Smooth muscle cell (in vitro differentiated cells): ENCODE measurements around the gene ROPN1L. TPM values are rescaled to one million over a fixed set of nuclear protein-coding genes. Genes with fewer than 3 reads are reported as not detected.

ENCODE experiments used
- DNase-seq: peaks from one replicate; lab custom pipeline; 2025; ENCODE audit not compliant: unreplicated experiment; lab: John Stamatoyannopoulos, UW
- H2AFZ ChIP-seq: fragments of 200-600 bp; sonication (generic); 2 replicates; pipeline ENCODE4 v1.6.0; 2016; ENCODE audit warnings: antibody characterized with exemption, low read depth, mild to moderate bottlenecking
- H3F3A ChIP-seq: fragments of 200-600 bp; sonication (generic); 2 replicates; pipeline ENCODE4 v1.6.0; 2017; ENCODE audit warnings: antibody characterized with exemption, low read depth
- H3K27ac ChIP-seq: fragments of 200-600 bp; sonication (generic); 2 replicates; pipeline ENCODE4 v1.5.1; 2016; ENCODE audit warnings: low read depth, mild to moderate bottlenecking
- H3K27me3 ChIP-seq: fragments of 200-600 bp; sonication (generic); 2 replicates; pipeline ENCODE4 v1.6.1; 2016; ENCODE audit warnings: low read depth, mild to moderate bottlenecking
- H3K36me3 ChIP-seq: fragments of 200-600 bp; sonication (generic); 2 replicates; pipeline ENCODE4 v1.5.1; 2016; ENCODE audit warnings: low read depth
- H3K4me1 ChIP-seq: fragments of 200-600 bp; sonication (generic); 2 replicates; pipeline ENCODE4 v1.5.1; 2016; ENCODE audit warnings: low read depth
- H3K4me2 ChIP-seq: fragments of 200-600 bp; sonication (generic); 2 replicates; pipeline ENCODE4 v1.6.0; 2016; ENCODE audit warnings: mild to moderate bottlenecking
- H3K4me3 ChIP-seq: fragments of 200-600 bp; sonication (generic); 2 replicates; pipeline ENCODE4 v1.5.1; 2016; ENCODE audit warnings: mild to moderate bottlenecking
- H3K79me2 ChIP-seq: fragments of 200-600 bp; sonication (generic); 2 replicates; pipeline ENCODE4 v1.6.0; 2016; ENCODE audit warnings: low read depth, mild to moderate bottlenecking
- H3K9ac ChIP-seq: fragments of 200-600 bp; sonication (generic); 2 replicates; pipeline ENCODE4 v1.6.0; 2016; ENCODE audit warnings: low read depth
- H3K9me3 ChIP-seq: fragments of 200-600 bp; sonication (generic); replicated peaks from 2 replicates; pipeline ENCODE4 v1.5.1; 2016; ENCODE audit warnings: low read depth
- H4K20me1 ChIP-seq: fragments of 200-600 bp; sonication (generic); 2 replicates; pipeline ENCODE4 v1.6.0; 2016; ENCODE audit warnings: low read depth
- WGBS: methylation state at CpG from one replicate; pipeline ENCODE4 v1.1.7; 2016; ENCODE audit warnings: low lambda C conversion rate; 5-methylcytosine and 5-hydroxymethylcytosine counted together
- polyA plus RNA-seq: library from polyadenylated mRNA; unstranded; fragments of >200 nt; fragmentation: Nextera tagmentation; extraction: Ambion mirVana; gene quantifications from 2 replicates; pipeline ENCODE4 v1.2.1, GENCODE V29; 2016
- total RNA-seq: library from RNA; depleted of rRNA; stranded (reverse); fragments of >200 nt; gene quantifications from 2 replicates; pipeline ENCODE4 v1.2.3, GENCODE V29; 2014
- TF ChIP-seq, protein P1 (sequence below): fragments of 200-600 bp; sonication (generic); IDR thresholded peaks from 2 replicates; pipeline ENCODE4 v1.5.1; 2017; ENCODE audit warnings: borderline replicate concordance, mild to moderate bottlenecking, antibody characterized with exemption; ENCODE audit not compliant: insufficient read depth, poor library complexity, severe bottlenecking

Gene ROPN1L
- total and polyA plus RNA-seq, 2 experiments from 2014 or later = 3.0 TPM; not detected in 1

- peak overlapping the region; percentile 62 for H3K27ac ChIP-seq
- DNase-seq = no peak
- no peaks in the 10 kb centered on the region for H3K27me3 ChIP-seq
- H4K20me1 ChIP-seq = no peaks in the 10 kb centered on the region
- H2AFZ ChIP-seq = no peak overlapping the region
- H3K9me3 ChIP-seq = no peaks in the 10 kb centered on the region
- 18% methylated on average over 5 of the region's 5 CpGs for WGBS
- TF ChIP-seq, protein P1, sequence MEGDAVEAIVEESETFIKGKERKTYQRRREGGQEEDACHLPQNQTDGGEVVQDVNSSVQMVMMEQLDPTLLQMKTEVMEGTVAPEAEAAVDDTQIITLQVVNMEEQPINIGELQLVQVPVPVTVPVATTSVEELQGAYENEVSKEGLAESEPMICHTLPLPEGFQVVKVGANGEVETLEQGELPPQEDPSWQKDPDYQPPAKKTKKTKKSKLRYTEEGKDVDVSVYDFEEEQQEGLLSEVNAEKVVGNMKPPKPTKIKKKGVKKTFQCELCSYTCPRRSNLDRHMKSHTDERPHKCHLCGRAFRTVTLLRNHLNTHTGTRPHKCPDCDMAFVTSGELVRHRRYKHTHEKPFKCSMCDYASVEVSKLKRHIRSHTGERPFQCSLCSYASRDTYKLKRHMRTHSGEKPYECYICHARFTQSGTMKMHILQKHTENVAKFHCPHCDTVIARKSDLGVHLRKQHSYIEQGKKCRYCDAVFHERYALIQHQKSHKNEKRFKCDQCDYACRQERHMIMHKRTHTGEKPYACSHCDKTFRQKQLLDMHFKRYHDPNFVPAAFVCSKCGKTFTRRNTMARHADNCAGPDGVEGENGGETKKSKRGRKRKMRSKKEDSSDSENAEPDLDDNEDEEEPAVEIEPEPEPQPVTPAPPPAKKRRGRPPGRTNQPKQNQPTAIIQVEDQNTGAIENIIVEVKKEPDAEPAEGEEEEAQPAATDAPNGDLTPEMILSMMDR = no peak
- no peaks in the 10 kb centered on the region for H3K4me1 ChIP-seq
- no peak overlapping the region for H3K9ac ChIP-seq
- no peaks in the 10 kb centered on the region for H3K79me2 ChIP-seq
- no peaks in the 10 kb centered on the region for H3K36me3 ChIP-seq
- H3K4me3 ChIP-seq = no peak overlapping the region
- H3K4me2 ChIP-seq = peak overlapping the region; percentile 48
- H3F3A ChIP-seq = peaks cover 3% of the 10 kb centered on the region
These were observed 36.8 kb downstream of the ROPN1L start for GRCh38 chr5:10478436-10478835.

DNA sequence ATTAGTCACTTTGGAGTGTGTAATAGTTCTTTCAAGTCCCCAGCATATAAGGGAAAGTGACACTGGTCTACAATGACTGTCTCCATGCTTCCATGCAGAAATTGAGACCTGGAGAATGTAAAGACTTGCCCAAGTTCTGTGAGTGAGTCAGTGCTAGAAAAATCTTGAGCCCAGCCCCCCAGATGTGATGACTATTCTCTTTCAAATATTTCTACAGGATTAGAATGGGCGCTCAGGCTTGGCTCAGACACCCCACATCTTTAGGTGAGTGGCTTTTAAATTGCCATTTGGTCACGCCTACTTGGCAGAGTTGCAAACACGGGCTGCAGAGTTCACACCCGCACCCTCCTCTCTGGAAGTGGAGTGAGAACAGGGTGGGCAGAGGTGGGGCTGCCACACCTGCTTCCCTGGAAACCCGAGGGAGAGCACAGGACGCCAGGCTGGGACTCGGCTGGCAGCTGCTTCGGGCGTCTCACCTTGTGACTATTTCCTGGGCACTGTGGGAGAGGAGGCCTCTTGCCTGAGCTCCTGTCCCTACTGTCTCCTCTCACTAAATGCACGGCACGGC lies 37.6 kb downstream of the ROPN1L start:
- H3K27ac ChIP-seq = peak overlapping the region; percentile 62
- H3K4me3 ChIP-seq = no peak overlapping the region

DNA sequence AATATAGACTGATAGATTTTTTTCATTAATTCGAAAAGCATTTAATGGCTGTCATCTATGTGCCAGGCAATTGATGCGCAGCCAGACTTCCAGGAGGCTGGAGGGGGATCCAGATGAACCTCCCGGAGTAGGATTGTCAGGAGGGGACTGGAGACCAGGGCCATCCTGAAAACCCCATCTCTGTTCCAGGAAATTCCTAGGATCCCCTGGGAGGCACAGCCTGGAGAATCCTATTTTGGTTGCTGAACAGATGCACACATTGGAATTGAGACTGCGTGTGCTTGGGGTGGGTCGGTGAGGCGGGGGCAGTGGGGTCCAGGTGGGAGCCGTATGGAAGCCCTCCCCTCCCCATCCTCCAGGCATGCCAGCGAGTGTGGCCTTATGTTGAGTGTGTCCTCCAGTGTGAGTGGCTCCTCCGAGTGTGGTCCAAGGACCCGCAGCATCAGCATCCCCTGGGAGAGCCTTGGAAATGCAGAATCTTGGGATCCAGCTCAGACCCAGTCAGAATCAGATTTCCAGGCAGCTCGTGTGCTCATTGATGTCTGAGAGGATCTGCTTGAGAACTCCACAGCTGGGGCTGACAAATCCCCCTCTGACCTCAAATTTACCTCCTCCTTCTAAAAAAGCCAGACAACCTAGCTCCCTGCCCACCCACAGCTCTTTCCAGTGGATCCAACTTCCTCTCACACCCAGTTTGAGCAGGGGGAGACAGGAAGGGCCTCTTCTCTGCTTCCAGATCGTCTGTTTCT lies 38.7 kb downstream of the ROPN1L start:
- Histone ChIP-seq H3K4me3 (no peak overlapping the region), H3K27me3 (no peaks in the 10 kb centered on the region), H2AFZ (peak overlapping the region; percentile 54), H3K36me3 (no peaks in the 10 kb centered on the region), H3K4me2 (no peak overlapping the region), H3K27ac (no peak overlapping the region), H4K20me1 (no peaks in the 10 kb centered on the region), H3K9ac (no peak overlapping the region), H3K4me1 (no peaks in the 10 kb centered on the region), H3K9me3 (no peaks in the 10 kb centered on the region), H3F3A (peaks cover 3% of the 10 kb centered on the region), H3K79me2 (no peaks in the 10 kb centered on the region)
- TF ChIP-seq, protein P1 = no peak
- no peak for DNase-seq
- 87% methylated on average over 10 of the region's 12 CpGs for WGBS

More for the DNA sequence above, 37.6 kb downstream of the ROPN1L start:
- no peaks in the 10 kb centered on the region for H3K79me2 ChIP-seq
- H3K27me3 ChIP-seq = no peaks in the 10 kb centered on the region
- H2AFZ ChIP-seq = no peak overlapping the region
- DNase-seq = no peak
- no peaks in the 10 kb centered on the region for H3K36me3 ChIP-seq
- no peaks in the 10 kb centered on the region for H3K4me1 ChIP-seq
- TF ChIP-seq, protein P1 = no peak
- H3F3A ChIP-seq = peaks cover 3% of the 10 kb centered on the region
- no peaks in the 10 kb centered on the region for H3K9me3 ChIP-seq
- peak overlapping the region; percentile 48 for H3K4me2 ChIP-seq
- WGBS = 56% methylated on average over 11 of the region's 11 CpGs
- no peaks in the 10 kb centered on the region for H4K20me1 ChIP-seq
- H3K9ac ChIP-seq = no peak overlapping the region
